Spleen (tissue), 7 donors: ENCODE measurements around the gene STIM1.

ENCODE experiments used
- POLR2AphosphoS5 ChIP-seq, 3 donors: sonication (generic); formaldehyde crosslinking; IDR thresholded peaks; one replicate each; pipeline ENCODE4 v1.5.1; 2017; ENCODE audit warnings: antibody characterized with exemption in 3 of 3
- TF ChIP-seq, protein P1 (sequence below), 11 experiments: fragments of 200-600 bp in 7 of 11; fragments of 450-650 bp in 4 of 11; sonication (generic) in 4 of 11; IDR thresholded peaks in 8 of 11; conservative IDR thresholded peaks in 3 of 11; 1 replicate in 7 of 11; 2 replicates in 4 of 11; pipeline versions ENCODE4 v1.4.0 to v1.8.0; 2016 to 2021; ENCODE audit warnings: antibody characterized with exemption in 11 of 11, inconsistent platforms in 4 of 11, mild to moderate bottlenecking in 1 of 11
- donor health status: DM: no; HTN: no; CAD: no; lungs with moderate emphysema.
- donor health status: DM: no; HTN: no; CAD: no.
- donor health status: DM: no; HTN: no; CAD: no.

DNA sequence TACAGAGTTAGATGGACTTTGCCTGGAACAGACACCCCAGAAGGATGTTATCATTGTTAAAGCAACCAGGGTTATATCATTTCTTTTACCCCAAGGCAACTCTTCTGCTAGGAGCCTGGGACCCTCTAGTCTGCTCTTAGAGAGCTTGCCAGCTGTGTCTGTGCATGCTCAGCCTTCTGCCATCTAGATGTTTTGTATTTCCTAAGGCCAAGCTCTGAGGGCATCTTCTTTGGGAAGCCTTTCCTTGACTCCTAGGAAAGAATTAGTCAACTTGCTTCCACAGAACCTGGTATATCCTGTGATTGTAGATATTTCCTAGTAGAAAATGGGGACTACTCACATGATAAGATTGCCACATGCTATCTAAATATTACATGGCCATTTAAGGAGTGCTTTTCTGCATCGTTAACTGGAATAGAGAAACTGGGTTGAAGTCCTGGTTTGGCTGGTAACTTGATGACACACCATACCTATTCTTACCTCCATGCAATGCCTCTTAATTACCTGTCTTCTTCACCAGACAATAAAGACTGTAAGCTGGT, 87.6 kb downstream of the STIM1 start:
- TF ChIP-seq POLR2AphosphoS5 (IDR thresholded peaks at IDR 0.05) = no peak
- TF ChIP-seq, protein P1, sequence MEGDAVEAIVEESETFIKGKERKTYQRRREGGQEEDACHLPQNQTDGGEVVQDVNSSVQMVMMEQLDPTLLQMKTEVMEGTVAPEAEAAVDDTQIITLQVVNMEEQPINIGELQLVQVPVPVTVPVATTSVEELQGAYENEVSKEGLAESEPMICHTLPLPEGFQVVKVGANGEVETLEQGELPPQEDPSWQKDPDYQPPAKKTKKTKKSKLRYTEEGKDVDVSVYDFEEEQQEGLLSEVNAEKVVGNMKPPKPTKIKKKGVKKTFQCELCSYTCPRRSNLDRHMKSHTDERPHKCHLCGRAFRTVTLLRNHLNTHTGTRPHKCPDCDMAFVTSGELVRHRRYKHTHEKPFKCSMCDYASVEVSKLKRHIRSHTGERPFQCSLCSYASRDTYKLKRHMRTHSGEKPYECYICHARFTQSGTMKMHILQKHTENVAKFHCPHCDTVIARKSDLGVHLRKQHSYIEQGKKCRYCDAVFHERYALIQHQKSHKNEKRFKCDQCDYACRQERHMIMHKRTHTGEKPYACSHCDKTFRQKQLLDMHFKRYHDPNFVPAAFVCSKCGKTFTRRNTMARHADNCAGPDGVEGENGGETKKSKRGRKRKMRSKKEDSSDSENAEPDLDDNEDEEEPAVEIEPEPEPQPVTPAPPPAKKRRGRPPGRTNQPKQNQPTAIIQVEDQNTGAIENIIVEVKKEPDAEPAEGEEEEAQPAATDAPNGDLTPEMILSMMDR (IDR thresholded peaks at IDR 0.05 in 8 of 11, conservative IDR thresholded peaks at IDR 0.05 in 3 of 11) = no peak
